ENCODE results near the gene SLC41A1.

Gene SLC41A1

DNA sequence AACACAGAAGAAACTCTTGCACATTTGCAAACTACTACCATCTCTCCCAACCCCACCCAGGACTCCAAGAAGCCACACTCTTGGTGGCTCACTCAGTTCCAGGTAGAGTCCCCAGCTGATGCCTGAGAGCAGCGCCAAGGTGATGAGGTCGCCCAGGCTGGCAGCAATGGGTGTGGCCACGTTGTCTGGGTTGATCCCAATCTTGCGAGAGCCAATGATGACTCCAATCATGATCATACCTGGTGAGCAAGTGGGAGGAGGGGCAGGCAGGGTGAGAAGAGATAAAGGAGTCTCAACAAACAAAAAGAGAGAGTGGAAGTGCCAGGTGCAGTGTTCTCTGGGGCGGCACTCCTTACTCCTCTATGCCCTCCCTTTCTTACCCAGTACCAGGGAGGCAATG lies 14.4 kb downstream of the SLC41A1 start:
- Histone ChIP-seq H3K9ac (ENCODE audit: low read length) (no peak overlapping the region), H3K36me3 (ENCODE audit: control insufficient read depth, insufficient read depth, low read length) (no peaks in the 10 kb centered on the region), H3K4me3 (ENCODE audit: low read length) (no peak overlapping the region), H3K4me1 (ENCODE audit: control insufficient read depth, insufficient read depth, low read length) (peaks cover 35% of the 10 kb centered on the region), H3K9me3 (ENCODE audit: control insufficient read depth, low read length) (no peaks in the 10 kb centered on the region), H3K27me3 (ENCODE audit: control insufficient read depth, insufficient read depth, low read length) (no peaks in the 10 kb centered on the region)

DNA sequence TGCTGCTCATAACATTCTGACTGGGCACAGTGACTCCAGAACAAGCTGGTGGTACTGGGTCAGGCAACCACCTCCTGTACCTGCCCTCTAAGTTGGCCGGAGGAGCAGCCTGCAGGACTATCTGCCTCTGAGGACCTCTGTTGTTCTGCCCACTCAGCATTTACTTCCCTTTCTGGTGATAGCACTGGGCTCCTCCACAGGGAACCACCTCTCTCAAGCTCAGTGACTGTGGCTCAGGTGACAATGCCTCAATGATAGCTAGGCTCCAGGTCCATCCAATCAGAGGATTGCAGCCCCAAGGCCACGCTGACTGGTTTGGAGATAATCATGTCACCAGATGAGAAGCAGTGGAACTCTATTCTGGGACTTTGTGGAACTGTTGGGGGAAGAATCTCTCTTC lies 15.8 kb downstream of the SLC41A1 start:
- Histone ChIP-seq H3K27me3 (ENCODE audit: control insufficient read depth, insufficient read depth, low read length) (no peaks in the 10 kb centered on the region), H3K9me3 (ENCODE audit: control insufficient read depth, low read length) (no peaks in the 10 kb centered on the region), H3K4me3 (ENCODE audit: low read length) (no peak overlapping the region), H3K36me3 (ENCODE audit: control insufficient read depth, insufficient read depth, low read length) (no peaks in the 10 kb centered on the region), H3K4me1 (ENCODE audit: control insufficient read depth, insufficient read depth, low read length) (peaks cover 34% of the 10 kb centered on the region), H3K9ac (ENCODE audit: low read length) (no peak overlapping the region)

DNA sequence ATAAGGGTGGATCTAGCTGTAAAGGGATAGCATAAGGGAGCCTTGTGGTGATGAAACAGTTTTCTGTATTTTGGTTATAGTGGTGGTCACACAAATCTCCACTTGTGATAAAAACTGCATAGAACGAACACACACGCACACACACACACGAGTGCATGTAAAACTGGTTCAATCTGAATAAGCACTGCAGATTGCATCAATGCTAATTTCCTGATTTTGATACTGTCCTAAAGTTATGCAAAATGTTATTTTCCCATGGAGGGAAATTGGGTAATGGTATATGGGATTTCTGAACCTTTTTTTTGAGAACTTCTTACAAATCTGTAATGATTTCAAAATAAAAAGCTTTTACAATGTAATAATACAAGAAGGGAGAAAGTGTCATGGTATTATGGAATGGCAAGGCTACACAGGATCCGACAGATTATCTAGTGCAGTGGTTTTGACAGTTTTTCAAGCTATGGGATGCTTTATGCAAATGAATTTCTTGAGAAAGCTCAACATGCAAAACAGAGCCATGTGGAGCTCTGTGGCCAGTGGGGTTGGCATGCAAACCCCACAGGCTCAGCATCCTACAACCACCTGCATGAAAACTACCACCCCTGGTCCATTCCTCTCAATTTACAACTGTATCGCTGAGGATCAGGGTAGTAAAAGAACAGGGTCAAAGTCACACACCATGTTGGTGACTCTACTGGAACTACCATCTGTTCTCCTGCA lies 18.8 kb downstream of the SLC41A1 start:
- H3K36me3 ChIP-seq (ENCODE audit: control insufficient read depth, insufficient read depth, low read length): no peaks in the 10 kb centered on the region
- H3K9me3 ChIP-seq (ENCODE audit: control insufficient read depth, low read length): no peaks in the 10 kb centered on the region
- no peaks in the 10 kb centered on the region for H3K27me3 ChIP-seq (ENCODE audit: control insufficient read depth, insufficient read depth, low read length)
- peaks cover 7% of the 10 kb centered on the region for H3K4me1 ChIP-seq (ENCODE audit: control insufficient read depth, insufficient read depth, low read length)
- H3K9ac ChIP-seq (ENCODE audit: low read length): no peak overlapping the region
- no peak overlapping the region for H3K4me3 ChIP-seq (ENCODE audit: low read length)

DNA sequence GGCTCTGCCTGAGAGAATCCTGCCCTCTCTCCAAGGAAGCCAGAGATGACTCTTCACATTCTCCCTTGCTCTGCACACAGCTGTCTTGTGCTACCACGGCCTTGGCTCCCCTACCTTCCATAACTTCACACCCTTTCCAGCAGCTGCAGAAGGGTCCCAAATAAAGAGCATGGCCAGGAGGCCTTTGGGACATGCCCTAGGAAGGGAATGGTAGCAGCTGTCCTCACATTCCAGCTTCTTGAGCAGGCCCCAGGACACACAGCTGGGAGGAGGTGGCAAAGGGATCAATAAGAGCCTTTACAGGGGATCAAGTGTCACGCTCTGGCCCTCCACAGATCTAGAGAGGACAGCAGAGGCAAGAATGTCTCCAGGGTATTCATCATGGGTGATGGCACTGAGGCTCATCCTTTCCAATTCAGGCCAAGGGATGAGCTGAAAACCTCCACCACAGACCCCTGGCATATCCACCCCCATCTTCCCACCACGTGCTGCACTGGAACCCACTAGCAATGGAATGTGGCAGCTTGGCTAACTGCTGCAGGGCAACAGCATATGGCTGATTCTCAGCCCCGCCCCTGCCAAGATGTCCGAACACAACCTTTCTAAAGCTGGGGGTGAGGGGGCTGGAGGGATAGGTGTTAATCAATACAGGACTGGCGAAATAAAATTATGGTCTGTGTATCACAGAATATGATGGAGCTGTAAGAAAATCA lies 19.9 kb downstream of the SLC41A1 start:
- Histone ChIP-seq H3K9me3 (ENCODE audit: control insufficient read depth, low read length) (no peaks in the 10 kb centered on the region), H3K4me1 (ENCODE audit: control insufficient read depth, insufficient read depth, low read length) (no peaks in the 10 kb centered on the region), H3K36me3 (ENCODE audit: control insufficient read depth, insufficient read depth, low read length) (no peaks in the 10 kb centered on the region), H3K9ac (ENCODE audit: low read length) (no peak overlapping the region), H3K4me3 (ENCODE audit: low read length) (no peak overlapping the region), H3K27me3 (ENCODE audit: control insufficient read depth, insufficient read depth, low read length) (no peaks in the 10 kb centered on the region)

DNA sequence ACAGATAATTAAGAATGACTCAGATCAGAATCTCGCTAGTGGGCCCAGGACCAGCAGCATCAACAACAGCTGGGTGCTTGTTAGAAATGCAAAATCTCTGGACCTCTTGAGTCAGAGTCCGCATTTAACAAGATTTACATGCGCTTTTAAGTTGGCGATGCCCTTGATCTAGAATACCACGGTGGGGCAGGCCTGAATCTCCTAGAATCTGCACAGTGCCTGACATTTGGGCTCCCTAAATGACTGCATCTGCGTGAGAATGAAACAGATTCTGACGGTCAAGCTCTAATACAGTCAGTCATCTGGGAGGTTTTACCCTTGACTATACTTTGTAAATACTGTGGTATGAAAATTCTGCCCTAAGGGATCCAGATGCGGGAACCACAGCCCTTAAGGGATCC lies 20.5 kb downstream of the SLC41A1 start:
- no peaks in the 10 kb centered on the region for H3K4me1 ChIP-seq (ENCODE audit: control insufficient read depth, insufficient read depth, low read length)
- H3K36me3 ChIP-seq (ENCODE audit: control insufficient read depth, insufficient read depth, low read length): no peaks in the 10 kb centered on the region
- no peaks in the 10 kb centered on the region for H3K27me3 ChIP-seq (ENCODE audit: control insufficient read depth, insufficient read depth, low read length)
- H3K9me3 ChIP-seq (ENCODE audit: control insufficient read depth, low read length): no peaks in the 10 kb centered on the region
- H3K9ac ChIP-seq (ENCODE audit: low read length): no peak overlapping the region
- no peak overlapping the region for H3K4me3 ChIP-seq (ENCODE audit: low read length)

DNA sequence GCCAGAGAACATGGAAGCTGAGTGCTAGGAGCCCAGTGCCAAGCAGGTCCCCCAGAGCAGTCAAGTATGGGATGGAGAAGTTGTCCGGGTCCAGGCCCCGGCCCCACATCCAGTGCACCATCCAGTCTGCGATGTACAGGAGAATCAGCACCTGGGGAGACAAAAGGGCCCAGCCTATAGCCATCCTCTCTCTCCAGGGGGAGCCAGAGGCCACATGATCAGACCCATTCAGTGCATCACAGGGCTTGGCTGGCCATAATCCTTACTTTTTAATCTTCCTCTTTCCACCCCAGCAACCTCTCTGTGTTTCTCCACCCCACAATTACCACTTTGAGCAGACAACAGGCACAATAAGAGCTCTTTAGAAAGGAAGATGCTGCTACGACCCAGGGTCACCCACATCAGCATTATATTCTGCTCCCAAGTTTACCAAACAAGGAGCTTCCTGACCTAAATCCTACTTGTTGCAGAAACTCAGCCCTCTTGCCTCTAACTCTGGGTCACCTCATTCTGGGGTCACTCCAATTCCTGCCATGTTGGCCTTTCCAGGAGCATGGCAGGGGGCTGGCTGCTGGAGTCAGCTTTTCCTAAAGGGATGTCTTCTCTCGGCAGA lies 21.3 kb downstream of the SLC41A1 start:
- Histone ChIP-seq H3K4me3 (ENCODE audit: low read length) (no peak overlapping the region), H3K27me3 (ENCODE audit: control insufficient read depth, insufficient read depth, low read length) (no peaks in the 10 kb centered on the region), H3K36me3 (ENCODE audit: control insufficient read depth, insufficient read depth, low read length) (no peaks in the 10 kb centered on the region), H3K4me1 (ENCODE audit: control insufficient read depth, insufficient read depth, low read length) (no peaks in the 10 kb centered on the region), H3K9ac (ENCODE audit: low read length) (no peak overlapping the region), H3K9me3 (ENCODE audit: control insufficient read depth, low read length) (no peaks in the 10 kb centered on the region)

DNA sequence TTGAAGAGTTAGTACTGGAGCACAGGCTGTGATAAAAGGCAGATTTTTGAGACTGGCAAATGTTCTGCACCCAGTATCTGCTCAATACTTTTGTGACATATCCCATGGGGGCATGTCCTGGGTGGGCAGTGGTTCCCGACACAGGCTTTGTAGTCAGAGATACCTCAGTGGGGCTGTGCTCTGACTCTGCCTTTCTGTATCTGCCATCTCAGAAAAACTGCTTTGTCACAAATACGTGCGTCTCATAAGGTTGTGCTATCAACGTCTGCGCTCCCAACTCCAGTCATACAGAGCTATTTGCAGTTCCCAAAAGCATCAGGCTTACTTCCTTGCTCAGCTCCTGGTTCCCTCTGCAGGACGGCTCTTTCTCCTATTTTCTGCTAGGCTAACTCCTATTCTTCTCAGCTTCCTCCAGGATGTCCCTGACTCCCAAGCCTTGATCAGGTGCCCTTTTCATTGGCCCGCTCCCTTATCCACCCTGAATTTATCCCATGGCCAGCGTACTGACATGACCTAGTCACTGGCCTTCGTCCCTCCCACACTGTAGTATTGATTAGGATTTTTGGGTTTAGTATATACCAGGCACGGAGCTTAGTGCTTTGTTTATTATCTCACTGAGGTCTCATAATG lies 25.6 kb downstream of the SLC41A1 start:
- no peak overlapping the region for H3K4me3 ChIP-seq (ENCODE audit: low read length)

DNA sequence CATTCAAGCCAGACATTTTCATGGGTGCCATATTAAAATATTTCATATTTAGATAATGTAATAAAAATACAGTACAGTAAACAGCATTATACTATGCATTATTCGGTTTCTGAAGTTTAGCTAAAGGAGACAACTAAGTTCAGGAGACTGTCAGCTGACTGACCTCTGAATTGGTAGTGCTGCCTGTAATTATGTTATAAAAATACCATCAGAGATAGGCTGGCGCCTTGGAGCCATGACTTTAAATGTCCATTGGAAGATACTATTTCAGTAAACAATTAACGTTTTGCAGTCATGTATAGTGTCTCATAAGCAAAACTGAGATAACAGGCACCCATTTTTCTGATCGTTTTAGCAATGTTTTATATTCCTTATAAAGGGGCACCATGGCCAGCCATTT lies 26.4 kb downstream of the SLC41A1 start:
- no peaks in the 10 kb centered on the region for H3K27me3 ChIP-seq (ENCODE audit: control insufficient read depth, insufficient read depth, low read length)
- H3K4me1 ChIP-seq (ENCODE audit: control insufficient read depth, insufficient read depth, low read length): no peaks in the 10 kb centered on the region
- no peak overlapping the region for H3K9ac ChIP-seq (ENCODE audit: low read length)
- no peaks in the 10 kb centered on the region for H3K9me3 ChIP-seq (ENCODE audit: control insufficient read depth, low read length)
- H3K4me3 ChIP-seq (ENCODE audit: low read length): no peak overlapping the region
- no peaks in the 10 kb centered on the region for H3K36me3 ChIP-seq (ENCODE audit: control insufficient read depth, insufficient read depth, low read length)

More for the DNA sequence above, 25.6 kb downstream of the SLC41A1 start:
- no peaks in the 10 kb centered on the region for H3K9me3 ChIP-seq (ENCODE audit: control insufficient read depth, low read length)
- H3K27me3 ChIP-seq (ENCODE audit: control insufficient read depth, insufficient read depth, low read length): no peaks in the 10 kb centered on the region
- no peak overlapping the region for H3K9ac ChIP-seq (ENCODE audit: low read length)
- H3K36me3 ChIP-seq (ENCODE audit: control insufficient read depth, insufficient read depth, low read length): no peaks in the 10 kb centered on the region
- H3K4me1 ChIP-seq (ENCODE audit: control insufficient read depth, insufficient read depth, low read length): no peaks in the 10 kb centered on the region

DNA sequence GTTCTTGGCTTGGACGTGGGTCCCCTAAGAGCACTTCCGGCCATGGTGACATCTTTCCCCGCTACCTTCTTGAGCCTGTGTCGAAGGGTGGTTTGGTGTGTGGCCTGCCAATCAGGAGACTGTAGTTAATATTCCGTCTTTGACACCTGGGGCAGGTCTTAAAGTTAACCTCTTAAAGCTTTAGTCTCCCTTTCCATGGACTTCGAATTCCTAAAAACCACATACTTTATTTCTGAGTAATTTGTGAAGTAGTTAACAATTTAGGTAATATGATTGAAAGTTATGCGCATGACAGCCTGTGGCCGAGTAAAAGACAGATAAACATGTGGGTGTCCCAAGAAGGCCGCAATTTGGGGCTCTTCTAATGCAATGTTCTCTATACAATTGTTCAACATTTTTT lies 27.6 kb downstream of the SLC41A1 start:
- Histone ChIP-seq H3K9ac (ENCODE audit: low read length) (no peak overlapping the region), H3K4me3 (ENCODE audit: low read length) (no peak overlapping the region), H3K36me3 (ENCODE audit: control insufficient read depth, insufficient read depth, low read length) (no peaks in the 10 kb centered on the region), H3K4me1 (ENCODE audit: control insufficient read depth, insufficient read depth, low read length) (no peaks in the 10 kb centered on the region), H3K9me3 (ENCODE audit: control insufficient read depth, low read length) (no peaks in the 10 kb centered on the region), H3K27me3 (ENCODE audit: control insufficient read depth, insufficient read depth, low read length) (no peaks in the 10 kb centered on the region)

DNA sequence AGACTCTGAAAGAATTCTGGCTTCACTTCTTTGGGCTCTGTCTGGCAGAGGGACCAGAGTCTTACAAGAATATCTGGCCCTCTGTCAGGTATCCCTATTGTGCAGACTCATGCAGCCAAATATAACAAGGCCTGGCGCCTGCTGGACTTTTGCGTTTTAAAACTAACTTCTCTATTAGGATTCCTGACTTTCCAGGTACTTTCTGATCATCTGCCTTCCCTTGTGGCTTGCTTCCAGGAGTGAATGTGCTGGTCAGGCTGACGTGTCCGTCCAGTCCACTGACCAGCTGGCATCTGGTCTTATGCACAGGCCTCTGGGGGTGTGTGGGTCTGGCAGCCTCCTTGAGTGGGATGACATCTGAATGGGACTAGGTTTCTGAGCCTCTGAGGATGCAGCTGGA lies 29.1 kb downstream of the SLC41A1 start:
- no peak overlapping the region for H3K9ac ChIP-seq (ENCODE audit: low read length)

DNA sequence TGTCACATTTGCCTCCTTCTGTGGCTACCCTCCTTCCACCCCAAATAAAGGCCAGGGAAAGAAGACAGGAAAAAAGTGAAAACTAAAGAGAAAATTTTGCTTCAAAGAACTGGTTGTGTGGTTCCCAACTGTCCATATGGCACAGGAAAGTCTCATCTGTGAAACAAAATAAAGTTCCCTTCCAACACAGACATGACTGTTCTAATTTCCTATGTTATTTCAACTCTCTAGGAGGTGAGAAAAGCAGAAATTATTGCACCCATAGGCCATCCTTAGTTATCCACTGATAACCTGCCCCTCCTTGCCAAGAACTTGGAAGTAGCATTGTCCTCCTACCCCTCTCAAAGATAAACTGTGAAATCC lies 29.6 kb downstream of the SLC41A1 start:
- Histone ChIP-seq H3K27me3 (ENCODE audit: control insufficient read depth, insufficient read depth, low read length) (no peaks in the 10 kb centered on the region), H3K9me3 (ENCODE audit: control insufficient read depth, low read length) (no peaks in the 10 kb centered on the region), H3K9ac (ENCODE audit: low read length) (no peak overlapping the region), H3K36me3 (ENCODE audit: control insufficient read depth, insufficient read depth, low read length) (no peaks in the 10 kb centered on the region), H3K4me1 (ENCODE audit: control insufficient read depth, insufficient read depth, low read length) (no peaks in the 10 kb centered on the region), H3K4me3 (ENCODE audit: low read length) (no peak overlapping the region)

More for the DNA sequence above, 29.1 kb downstream of the SLC41A1 start:
- Histone ChIP-seq H3K36me3 (ENCODE audit: control insufficient read depth, insufficient read depth, low read length) (no peaks in the 10 kb centered on the region), H3K4me3 (ENCODE audit: low read length) (no peak overlapping the region), H3K9me3 (ENCODE audit: control insufficient read depth, low read length) (no peaks in the 10 kb centered on the region), H3K4me1 (ENCODE audit: control insufficient read depth, insufficient read depth, low read length) (no peaks in the 10 kb centered on the region), H3K27me3 (ENCODE audit: control insufficient read depth, insufficient read depth, low read length) (no peaks in the 10 kb centered on the region)

All from mucosa of stomach (tissue), 1 donor.